ENCODE results near the gene SLC29A1.
"Not testable (repeated sequence)": the region's sequence is repeated elsewhere in the genome, so short reads cannot be mapped to it uniquely, and the experiment has no call there.

SLC29A1 gene

GRCh38 chr6:44228836-44229235, 5.4 kb downstream of the SLC29A1 start:
- H2AK5ac ChIP-seq (ENCODE audit: low read depth, low read length) = no peak overlapping the region
- no peak overlapping the region for H3K23ac ChIP-seq (ENCODE audit: low read depth, low read length, poor library complexity)
- H3K36me3 ChIP-seq (replicated peaks in 1 of 2; ENCODE audit: control insufficient read depth in 2 of 2, insufficient read depth in 2 of 2, low read length in 2 of 2) = peaks cover 19 to 59% of the 10 kb centered on the region in 2 donors
- H2BK5ac ChIP-seq (ENCODE audit: low read length) = no peak overlapping the region
- no peak overlapping the region for H3K4me3 ChIP-seq (ENCODE audit: low read length in 2 of 2)
- H2AFZ ChIP-seq (ENCODE audit: low read length) = no peak overlapping the region
- no CpG with 5 or more reads among the region's 5 CpGs for WGBS, 2 donors (ENCODE audit: extremely low coverage in 2 of 2, insufficient read length in 2 of 2, insufficient replicate concordance in 1 of 2)
- H3K18ac ChIP-seq (ENCODE audit: low read length) = no peak overlapping the region
- no peak for DNase-seq (ENCODE audit: low spot score)
- no peak overlapping the region for H3K27ac ChIP-seq (replicated peaks; ENCODE audit: low read length)
- H3K4me2 ChIP-seq (ENCODE audit: insufficient read depth, low read length, poor library complexity, severe bottlenecking) = no peak overlapping the region
- H2BK120ac ChIP-seq (ENCODE audit: low read depth, low read length) = no peak overlapping the region
- no peak overlapping the region for H4K8ac ChIP-seq (ENCODE audit: low read depth, low read length)
- H3K79me1 ChIP-seq (ENCODE audit: low read depth, low read length) = peaks cover 9% of the 10 kb centered on the region
- H4K91ac ChIP-seq (ENCODE audit: low read depth, low read length, poor library complexity) = no peak overlapping the region
- no peak overlapping the region for H3K14ac ChIP-seq (ENCODE audit: low read length)
- no peak overlapping the region for H3K4ac ChIP-seq (ENCODE audit: low read length)
- peaks cover 30% of the 10 kb centered on the region in 2 donors for H3K4me1 ChIP-seq (ENCODE audit: control insufficient read depth in 2 of 2, insufficient read depth in 1 of 2, low read depth in 1 of 2, low read length in 2 of 2)
- H3K9me3 ChIP-seq (replicated peaks in 1 of 2; ENCODE audit: control insufficient read depth in 2 of 2, insufficient read depth in 1 of 2, low read depth in 1 of 2, low read length in 2 of 2) = no peaks in the 10 kb centered on the region
- no peak overlapping the region for H2BK15ac ChIP-seq (ENCODE audit: low read length)
- H3K27me3 ChIP-seq (ENCODE audit: control insufficient read depth in 3 of 3, insufficient read depth in 3 of 3, low read depth in 1 of 3, low read length in 3 of 3) = peaks cover 0 to 2% (median 0%) of the 10 kb centered on the region in 3 experiments
- H3K9ac ChIP-seq (ENCODE audit: low read depth, low read length, poor library complexity) = no peak overlapping the region
- H2BK12ac ChIP-seq (ENCODE audit: low read length) = no peak overlapping the region

GRCh38 chr6:44229376-44230033, 6.1 kb downstream of the SLC29A1 start:
- no peak overlapping the region for H2AFZ ChIP-seq (ENCODE audit: low read length)
- H3K79me1 ChIP-seq (ENCODE audit: low read depth, low read length) = peaks cover 7% of the 10 kb centered on the region
- H3K23ac ChIP-seq (ENCODE audit: low read depth, low read length, poor library complexity) = no peak overlapping the region
- H2BK120ac ChIP-seq (ENCODE audit: low read depth, low read length) = no peak overlapping the region
- no peak overlapping the region for H3K9ac ChIP-seq (ENCODE audit: low read depth, low read length, poor library complexity)
- H3K36me3 ChIP-seq (replicated peaks in 1 of 2; ENCODE audit: control insufficient read depth in 2 of 2, insufficient read depth in 2 of 2, low read length in 2 of 2) = peaks cover 19 to 65% of the 10 kb centered on the region in 2 donors
- H3K4me1 ChIP-seq (ENCODE audit: control insufficient read depth in 2 of 2, insufficient read depth in 1 of 2, low read depth in 1 of 2, low read length in 2 of 2) = peaks cover 27% of the 10 kb centered on the region in 2 donors
- H4K8ac ChIP-seq (ENCODE audit: low read depth, low read length) = no peak overlapping the region
- H3K27me3 ChIP-seq (ENCODE audit: control insufficient read depth in 3 of 3, insufficient read depth in 3 of 3, low read depth in 1 of 3, low read length in 3 of 3) = peaks cover 0 to 2% (median 0%) of the 10 kb centered on the region in 3 experiments
- no peak for DNase-seq (ENCODE audit: low spot score)
- H3K14ac ChIP-seq (ENCODE audit: low read length) = no peak overlapping the region
- no peaks in the 10 kb centered on the region for H3K9me3 ChIP-seq (replicated peaks in 1 of 2; ENCODE audit: control insufficient read depth in 2 of 2, insufficient read depth in 1 of 2, low read depth in 1 of 2, low read length in 2 of 2)
- WGBS, 2 donors (ENCODE audit: extremely low coverage in 2 of 2, insufficient read length in 2 of 2, insufficient replicate concordance in 1 of 2) = no CpG with 5 or more reads among the region's 11 CpGs
- H3K4me3 ChIP-seq (ENCODE audit: low read length in 2 of 2) = no peak overlapping the region
- H3K4me2 ChIP-seq (ENCODE audit: insufficient read depth, low read length, poor library complexity, severe bottlenecking) = no peak overlapping the region
- H3K18ac ChIP-seq (ENCODE audit: low read length) = no peak overlapping the region
- no peak overlapping the region for H2AK5ac ChIP-seq (ENCODE audit: low read depth, low read length)
- H4K91ac ChIP-seq (ENCODE audit: low read depth, low read length, poor library complexity) = no peak overlapping the region
- no peak overlapping the region for H3K4ac ChIP-seq (ENCODE audit: low read length)
- no peak overlapping the region for H2BK15ac ChIP-seq (ENCODE audit: low read length)
- H3K27ac ChIP-seq (replicated peaks; ENCODE audit: low read length) = no peak overlapping the region
- H2BK5ac ChIP-seq (ENCODE audit: low read length) = no peak overlapping the region
- no peak overlapping the region for H2BK12ac ChIP-seq (ENCODE audit: low read length)

GRCh38 chr6:44230034-44230675, 6.8 kb downstream of the SLC29A1 start:
- H2BK12ac ChIP-seq (ENCODE audit: low read length) = no peak overlapping the region
- no peak overlapping the region for H2BK15ac ChIP-seq (ENCODE audit: low read length)
- peaks cover 19 to 68% of the 10 kb centered on the region in 2 donors for H3K36me3 ChIP-seq (replicated peaks in 1 of 2; ENCODE audit: control insufficient read depth in 2 of 2, insufficient read depth in 2 of 2, low read length in 2 of 2)
- H3K4ac ChIP-seq (ENCODE audit: low read length) = no peak overlapping the region
- peaks cover 0 to 2% (median 0%) of the 10 kb centered on the region in 3 experiments for H3K27me3 ChIP-seq (ENCODE audit: control insufficient read depth in 3 of 3, insufficient read depth in 3 of 3, low read depth in 1 of 3, low read length in 3 of 3)
- no peak overlapping the region for H3K27ac ChIP-seq (replicated peaks; ENCODE audit: low read length)
- WGBS, 2 donors (ENCODE audit: extremely low coverage in 2 of 2, insufficient read length in 2 of 2, insufficient replicate concordance in 1 of 2) = no CpG with 5 or more reads among the region's 10 CpGs
- H3K14ac ChIP-seq (ENCODE audit: low read length) = no peak overlapping the region
- H3K79me1 ChIP-seq (ENCODE audit: low read depth, low read length) = peaks cover 4% of the 10 kb centered on the region
- no peak overlapping the region for H2AK5ac ChIP-seq (ENCODE audit: low read depth, low read length)
- H3K4me1 ChIP-seq (ENCODE audit: control insufficient read depth in 2 of 2, insufficient read depth in 1 of 2, low read depth in 1 of 2, low read length in 2 of 2) = peaks cover 23 to 26% of the 10 kb centered on the region in 2 donors
- H3K4me2 ChIP-seq (ENCODE audit: insufficient read depth, low read length, poor library complexity, severe bottlenecking) = no peak overlapping the region
- no peak overlapping the region for H2BK120ac ChIP-seq (ENCODE audit: low read depth, low read length)
- no peak overlapping the region for H4K91ac ChIP-seq (ENCODE audit: low read depth, low read length, poor library complexity)
- H2BK5ac ChIP-seq (ENCODE audit: low read length) = no peak overlapping the region
- H3K4me3 ChIP-seq (ENCODE audit: low read length in 2 of 2) = no peak overlapping the region
- no peak overlapping the region for H4K8ac ChIP-seq (ENCODE audit: low read depth, low read length)
- H3K9ac ChIP-seq (ENCODE audit: low read depth, low read length, poor library complexity) = no peak overlapping the region
- H3K9me3 ChIP-seq (replicated peaks in 1 of 2; ENCODE audit: control insufficient read depth in 2 of 2, insufficient read depth in 1 of 2, low read depth in 1 of 2, low read length in 2 of 2) = no peaks in the 10 kb centered on the region
- H3K18ac ChIP-seq (ENCODE audit: low read length) = no peak overlapping the region
- H2AFZ ChIP-seq (ENCODE audit: low read length) = no peak overlapping the region
- DNase-seq (ENCODE audit: low spot score) = no peak
- H3K23ac ChIP-seq (ENCODE audit: low read depth, low read length, poor library complexity) = no peak overlapping the region

DNA sequence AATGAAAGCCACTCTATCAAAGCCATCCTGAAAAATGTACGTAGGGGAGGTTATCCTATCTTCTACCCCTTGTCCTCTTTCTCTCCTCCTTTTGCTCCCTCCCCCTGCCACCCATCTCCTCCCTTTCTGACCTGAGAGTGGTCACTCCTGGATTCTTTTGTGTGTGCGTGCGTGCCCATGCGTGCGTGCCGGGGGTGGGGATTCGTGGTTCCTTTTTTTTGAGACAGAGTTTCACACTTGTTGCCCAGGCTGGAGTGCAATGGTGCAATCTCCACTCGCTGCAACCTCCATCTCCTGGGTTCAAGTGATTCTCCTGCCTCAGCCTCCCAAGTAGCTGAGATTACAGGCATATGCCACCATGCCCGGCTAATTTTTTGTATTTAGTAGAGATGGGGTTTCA, 8.0 kb downstream of the SLC29A1 start:
- H3K36me3 ChIP-seq (replicated peaks in 1 of 2; ENCODE audit: control insufficient read depth in 2 of 2, insufficient read depth in 2 of 2, low read length in 2 of 2) = peaks cover 19 to 76% of the 10 kb centered on the region in 2 donors
- H3K14ac ChIP-seq (ENCODE audit: low read length); H3K9me3 ChIP-seq (replicated peaks in 1 of 2; ENCODE audit: control insufficient read depth in 2 of 2, insufficient read depth in 1 of 2, low read depth in 1 of 2, low read length in 2 of 2); H4K91ac ChIP-seq (ENCODE audit: low read depth, low read length, poor library complexity); H3K9ac ChIP-seq (ENCODE audit: low read depth, low read length, poor library complexity); H2BK15ac ChIP-seq (ENCODE audit: low read length); H3K79me1 ChIP-seq (ENCODE audit: low read depth, low read length); H3K27me3 ChIP-seq (ENCODE audit: control insufficient read depth in 3 of 3, insufficient read depth in 3 of 3, low read depth in 1 of 3, low read length in 3 of 3); H3K18ac ChIP-seq (ENCODE audit: low read length); H2BK5ac ChIP-seq (ENCODE audit: low read length); H4K8ac ChIP-seq (ENCODE audit: low read depth, low read length); H2BK12ac ChIP-seq (ENCODE audit: low read length); H2BK120ac ChIP-seq (ENCODE audit: low read depth, low read length); H2AK5ac ChIP-seq (ENCODE audit: low read depth, low read length); H3K4ac ChIP-seq (ENCODE audit: low read length); H3K23ac ChIP-seq (ENCODE audit: low read depth, low read length, poor library complexity); H3K4me3 ChIP-seq (ENCODE audit: low read length in 2 of 2); H3K4me2 ChIP-seq (ENCODE audit: insufficient read depth, low read length, poor library complexity, severe bottlenecking); H3K27ac ChIP-seq (replicated peaks; ENCODE audit: low read length); H2AFZ ChIP-seq (ENCODE audit: low read length); DNase-seq (ENCODE audit: low spot score): not testable (repeated sequence)
- WGBS, 2 donors (ENCODE audit: extremely low coverage in 2 of 2, insufficient read length in 2 of 2, insufficient replicate concordance in 1 of 2) = no CpG with 5 or more reads among the region's 9 CpGs
- peaks cover 13 to 16% of the 10 kb centered on the region in 2 donors for H3K4me1 ChIP-seq (ENCODE audit: control insufficient read depth in 2 of 2, insufficient read depth in 1 of 2, low read depth in 1 of 2, low read length in 2 of 2)

All from neuronal stem cell (in vitro differentiated cells).